Measurements from ENCODE around the gene CLDN9.
A peak's percentile ranks its signal among the peaks of the same experiment; 100 is the strongest.

Gene CLDN9

DNA sequence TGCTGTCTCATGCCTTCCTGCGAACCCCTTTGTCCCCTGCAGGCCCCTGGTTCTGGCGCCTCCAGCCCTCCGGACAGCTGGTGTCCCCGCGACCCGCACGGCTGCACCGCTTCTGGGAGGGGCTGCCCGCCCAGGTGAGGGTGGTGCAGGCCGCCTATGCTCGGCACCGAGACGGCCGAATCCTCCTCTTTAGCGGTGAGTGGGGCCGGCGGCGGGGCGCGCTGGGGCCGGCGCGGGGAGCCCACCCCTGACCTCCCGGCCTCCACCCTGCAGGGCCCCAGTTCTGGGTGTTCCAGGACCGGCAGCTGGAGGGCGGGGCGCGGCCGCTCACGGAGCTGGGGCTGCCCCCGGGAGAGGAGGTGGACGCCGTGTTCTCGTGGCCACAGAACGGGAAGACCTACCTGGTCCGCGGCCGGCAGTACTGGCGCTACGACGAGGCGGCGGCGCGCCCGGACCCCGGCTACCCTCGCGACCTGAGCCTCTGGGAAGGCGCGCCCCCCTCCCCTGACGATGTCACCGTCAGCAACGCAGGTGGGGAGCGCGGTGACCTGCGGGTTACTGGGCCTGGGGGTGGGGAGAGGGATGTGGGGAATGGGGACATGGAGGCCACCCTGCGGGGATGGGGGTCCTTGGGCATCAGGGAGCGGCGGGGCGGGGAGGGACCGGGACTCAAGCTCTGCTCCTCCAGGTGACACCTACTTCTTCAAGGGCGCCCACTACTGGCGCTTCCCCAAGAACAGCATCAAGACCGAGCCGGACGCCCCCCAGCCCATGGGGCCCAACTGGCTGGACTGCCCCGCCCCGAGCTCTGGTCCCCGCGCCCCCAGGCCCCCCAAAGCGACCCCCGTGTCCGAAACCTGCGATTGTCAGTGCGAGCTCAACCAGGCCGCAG, 45.7 kb downstream of the CLDN9 start:
- no peak for DNase-seq

DNA sequence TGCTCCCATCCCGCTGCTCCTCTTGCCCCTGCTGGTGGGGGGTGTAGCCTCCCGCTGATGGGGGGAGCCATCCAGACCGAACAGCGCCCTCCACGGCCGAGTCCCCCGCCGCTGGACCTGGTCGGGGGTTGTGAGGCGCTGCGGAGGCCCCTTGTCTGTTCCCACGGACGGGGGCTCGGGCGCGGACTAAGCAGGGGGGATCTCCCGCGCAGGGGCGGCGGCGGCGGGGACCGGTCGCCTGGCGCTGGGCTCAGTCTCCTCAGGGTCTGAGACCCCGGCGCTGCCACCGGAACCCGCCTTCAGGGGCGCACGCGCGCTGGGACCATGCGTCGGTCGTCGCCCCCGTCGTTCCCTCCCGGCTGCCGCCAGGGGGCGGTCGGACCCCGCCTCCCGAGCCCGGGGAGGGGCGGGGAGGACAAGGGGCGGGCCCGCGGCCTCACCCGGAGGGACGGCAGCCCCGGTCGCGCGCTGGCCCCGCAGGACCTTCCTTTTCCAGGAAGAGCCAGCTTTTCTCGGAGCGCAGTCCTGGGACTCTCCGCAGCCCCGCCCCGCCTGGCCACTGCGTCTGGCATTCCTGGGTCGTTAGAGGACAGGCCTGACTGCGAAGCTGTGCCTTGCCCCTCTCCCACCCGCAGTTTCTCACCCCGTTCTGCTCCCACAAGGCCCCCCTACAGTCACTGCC, 46.5 kb downstream of the CLDN9 start:
- peak; percentile 56 for DNase-seq

GRCh38 chr16:3059723-3060242, 47.1 kb downstream of the CLDN9 start:
- no peak for DNase-seq

DNA sequence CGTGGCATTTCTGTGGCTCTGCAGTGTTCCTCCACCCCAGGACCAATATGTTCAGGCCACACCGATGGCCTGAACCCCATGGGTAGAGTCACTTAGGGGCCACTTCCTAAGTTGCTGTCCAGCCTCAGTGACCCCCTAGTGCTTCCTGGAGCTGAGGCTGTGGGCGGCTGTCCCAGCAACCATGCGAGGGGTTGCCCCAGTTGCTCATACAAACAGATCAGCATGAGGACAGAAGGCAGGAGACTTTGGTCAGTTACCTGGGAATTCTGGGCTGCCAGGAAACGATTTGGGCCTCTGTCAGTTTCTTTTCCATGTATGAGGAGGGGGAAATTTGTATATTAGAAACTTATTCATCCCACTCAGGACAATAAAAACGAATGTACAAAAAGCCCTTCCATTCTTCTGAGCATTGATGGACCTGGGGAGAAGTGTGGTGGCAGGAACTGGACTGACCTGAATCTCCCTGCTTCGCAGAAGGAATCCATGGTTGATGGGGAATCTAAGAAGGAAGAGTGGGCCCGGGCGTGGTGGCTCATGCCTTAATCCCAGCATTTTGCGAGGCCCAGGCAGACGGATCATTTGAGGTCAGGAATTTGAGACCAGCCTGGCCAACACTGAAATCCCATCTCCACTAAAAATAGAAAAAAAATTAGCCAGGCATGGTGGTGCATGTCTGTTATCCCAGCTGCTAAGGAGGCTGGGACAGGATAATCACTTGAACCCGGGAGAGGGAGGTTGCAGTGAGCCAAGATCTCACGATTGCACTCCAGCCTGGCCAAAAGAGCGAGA, 47.8 kb downstream of the CLDN9 start:
- no peak for DNase-seq

DNA sequence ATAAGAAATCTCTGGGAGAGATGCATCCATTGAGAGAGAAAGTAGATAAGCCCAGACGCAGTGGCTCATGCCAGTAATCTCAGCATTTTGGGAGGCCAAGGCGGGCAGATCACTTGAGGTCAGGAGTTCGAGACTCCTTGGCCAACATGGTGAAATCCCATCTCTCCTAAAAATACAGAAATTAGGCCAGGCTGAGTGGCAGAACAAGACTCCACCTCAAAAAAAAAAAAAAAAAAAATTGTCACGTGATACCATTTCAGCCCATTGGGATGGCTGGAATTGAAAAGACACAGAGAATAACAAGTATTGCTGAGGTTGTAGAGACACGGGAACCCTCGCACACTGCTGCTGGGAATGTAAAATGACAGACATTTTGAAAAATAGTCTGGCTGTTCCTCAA, 49.8 kb downstream of the CLDN9 start:
- DNase-seq = no peak

DNA sequence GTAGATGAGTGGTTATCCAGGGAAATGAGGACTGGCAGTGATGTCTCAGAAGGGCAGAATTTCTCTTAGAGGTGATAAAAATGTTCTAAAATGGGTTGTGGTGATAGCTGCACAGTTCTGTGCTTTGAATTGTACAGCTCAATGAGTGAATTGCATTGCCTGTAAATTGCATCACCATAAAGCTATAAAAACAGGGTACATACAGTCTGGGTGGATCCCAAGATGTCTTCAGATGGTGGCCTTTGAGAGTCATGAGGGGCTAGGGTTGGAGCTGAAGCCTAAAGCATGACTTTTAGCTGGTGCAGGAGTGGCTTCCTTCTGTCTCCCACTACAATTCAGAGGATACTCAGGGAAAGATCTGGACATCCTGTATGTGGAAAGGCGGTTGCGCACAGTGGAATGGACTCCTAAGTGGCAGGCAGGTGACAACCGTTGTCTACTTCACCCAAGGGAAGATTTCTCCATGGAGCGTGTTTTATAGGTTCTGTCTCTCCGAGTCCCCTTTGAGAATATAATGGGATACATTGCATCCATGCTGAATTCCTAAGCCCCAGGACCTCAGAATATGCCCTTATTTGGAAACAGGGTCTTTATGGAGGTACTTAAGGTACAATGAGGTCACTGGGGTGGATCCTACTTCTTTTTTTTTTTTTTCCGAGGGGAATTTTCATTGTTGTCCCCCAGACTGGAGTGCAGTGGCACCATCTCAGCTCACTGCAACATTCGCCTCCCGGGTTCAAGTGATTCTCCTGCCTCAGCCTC, 51.1 kb downstream of the CLDN9 start:
- no peak for DNase-seq
